Activated T-helper 1 cell treated with anti-CD3 and anti-CD28 coated beads, Interleukin-2, amount 50 U/mL, for 16 hours (primary cell): ENCODE data around the gene CD40LG.

Experiments
- DNase-seq, 2 donors: peaks; one replicate each; pipeline ENCODE4 v3.0.0-alpha.2; 2020; ENCODE audit warnings: low read depth in 1 of 2, low spot score in 1 of 2

The CD40LG gene

GRCh38 chrX:136650811-136651210, 2.9 kb downstream of the CD40LG start:
- no peak for DNase-seq

DNA sequence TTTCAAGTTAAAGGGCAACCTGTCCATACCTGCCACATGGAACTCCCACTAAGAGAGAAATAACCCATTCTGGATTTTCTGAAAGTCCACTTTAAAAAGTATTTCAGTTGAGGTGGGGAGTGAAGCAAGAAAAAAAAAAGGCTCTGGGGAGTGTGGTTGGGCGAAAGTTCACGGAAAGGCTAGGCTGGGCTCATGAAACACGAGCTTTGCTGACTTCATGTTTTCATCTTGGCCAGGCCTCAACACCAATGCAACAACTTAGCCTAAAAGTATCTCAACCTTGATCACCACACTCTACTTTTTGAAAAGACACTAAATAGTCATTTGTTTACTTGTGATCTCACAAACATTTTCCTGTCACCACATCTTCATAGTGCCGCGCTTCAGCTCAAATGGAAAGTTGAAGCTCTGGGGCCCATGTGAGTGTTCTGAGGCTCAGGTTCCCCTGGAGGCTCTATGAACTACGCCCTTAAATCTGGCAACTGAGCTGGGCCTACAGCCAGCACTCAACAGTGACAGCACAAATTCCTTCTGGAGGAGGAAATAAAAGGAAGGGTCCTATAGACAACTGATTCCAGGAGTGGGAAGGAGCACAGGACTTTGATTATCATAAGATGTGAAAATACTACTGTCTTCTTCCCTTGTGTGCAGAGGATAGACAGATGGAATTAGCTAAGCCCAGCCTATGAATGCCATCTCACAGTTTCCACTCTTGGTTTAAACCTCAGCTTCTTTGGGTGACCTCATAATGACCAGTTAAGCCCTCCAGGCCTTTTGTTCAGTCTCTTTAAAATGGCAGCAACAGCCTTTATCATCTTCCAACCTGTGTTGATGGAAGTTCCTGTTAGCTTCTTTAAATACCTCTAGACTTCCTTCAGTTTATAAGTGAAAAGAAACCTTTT, 5.1 kb downstream of the CD40LG start:
- no peak for DNase-seq

- no peak for DNase-seq
Observed at GRCh38 chrX:136656361-136656964, 8.5 kb downstream of the CD40LG start.

DNA sequence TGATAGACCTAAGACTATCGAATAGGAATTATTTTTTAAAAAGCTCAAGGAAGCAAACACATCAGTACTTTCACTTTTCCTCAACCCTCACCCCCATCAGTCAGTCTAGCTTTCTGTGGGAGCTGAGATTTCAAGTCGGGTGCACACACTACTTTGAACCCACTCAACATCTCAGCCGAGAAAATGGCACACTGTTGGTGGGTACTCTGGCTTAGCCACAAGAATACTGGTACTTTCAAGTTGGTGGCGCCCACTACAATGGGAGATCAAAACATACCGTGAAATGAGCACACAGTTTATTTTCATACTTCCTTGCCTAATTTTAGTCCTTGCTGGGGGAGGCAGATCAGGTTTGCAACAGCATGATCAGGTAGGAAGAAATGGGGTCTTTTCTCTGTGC, 10.2 kb downstream of the CD40LG start:
- DNase-seq: no peak

DNA sequence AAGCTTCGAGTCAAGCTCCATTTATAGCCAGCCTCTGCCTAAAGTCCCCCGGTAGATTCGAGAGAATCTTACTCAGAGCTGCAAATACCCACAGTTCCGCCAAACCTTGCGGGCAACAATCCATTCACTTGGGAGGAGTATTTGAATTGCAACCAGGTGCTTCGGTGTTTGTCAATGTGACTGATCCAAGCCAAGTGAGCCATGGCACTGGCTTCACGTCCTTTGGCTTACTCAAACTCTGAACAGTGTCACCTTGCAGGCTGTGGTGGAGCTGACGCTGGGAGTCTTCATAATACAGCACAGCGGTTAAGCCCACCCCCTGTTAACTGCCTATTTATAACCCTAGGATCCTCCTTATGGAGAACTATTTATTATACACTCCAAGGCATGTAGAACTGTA, 11.2 kb downstream of the CD40LG start:
- no peak for DNase-seq

DNA sequence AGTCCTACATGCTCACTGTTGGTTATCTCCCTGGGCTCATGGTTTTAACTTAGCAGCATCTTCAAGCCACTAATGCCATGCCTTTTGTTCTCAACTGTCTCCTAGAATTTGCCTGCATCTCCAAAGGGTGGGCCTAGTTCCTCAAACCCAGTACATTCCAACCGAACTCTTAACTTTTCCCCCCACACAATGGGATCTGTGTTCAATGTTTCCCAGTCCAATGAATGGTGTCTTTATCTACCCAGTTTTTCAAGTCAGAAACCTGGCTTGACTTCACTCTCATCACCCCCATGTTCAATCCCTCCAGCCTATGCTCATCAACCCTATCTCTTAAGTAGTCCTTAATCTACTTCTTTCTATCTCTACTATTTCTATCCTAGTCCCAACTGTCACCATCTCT, 12.9 kb downstream of the CD40LG start:
- no peak for DNase-seq

DNA sequence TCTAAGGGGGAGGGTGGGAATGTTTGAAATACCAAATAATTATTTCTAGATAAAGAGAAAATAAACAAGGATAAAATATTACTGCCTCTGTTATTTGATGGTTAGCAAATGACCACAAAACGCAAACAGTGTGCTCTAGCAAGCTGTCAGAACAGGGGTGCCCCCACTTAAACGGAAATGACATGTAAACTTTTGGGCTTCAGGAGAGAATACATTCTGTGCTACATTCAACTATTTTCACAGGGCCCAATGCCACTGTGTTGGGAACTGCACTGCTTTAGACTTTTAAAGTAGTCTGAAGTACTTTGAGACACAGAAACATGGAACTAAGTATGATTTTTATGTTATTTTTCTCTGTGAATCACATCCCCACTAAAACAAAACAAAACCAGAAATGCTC, 14.1 kb downstream of the CD40LG start:
- DNase-seq: no peak

DNA sequence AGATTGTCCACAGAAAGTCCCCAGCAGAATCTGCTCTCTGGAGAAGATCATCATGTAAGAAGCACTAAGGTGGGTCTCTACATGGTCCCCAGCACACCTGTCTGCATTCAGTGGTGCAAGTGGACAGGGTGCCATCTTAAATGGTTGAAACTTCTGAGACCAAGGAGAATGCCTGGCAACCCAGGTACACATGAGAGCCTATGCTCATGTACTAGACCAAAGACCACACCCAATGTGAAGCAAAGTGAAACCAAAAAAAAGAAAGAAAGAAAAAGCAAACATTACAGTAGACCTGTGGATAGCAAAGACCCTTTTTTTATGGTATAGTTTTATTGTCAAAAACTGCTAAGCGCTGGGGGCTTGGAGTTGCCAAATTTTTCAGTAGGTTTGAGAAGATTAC, 15.0 kb downstream of the CD40LG start:
- no peak for DNase-seq

DNA sequence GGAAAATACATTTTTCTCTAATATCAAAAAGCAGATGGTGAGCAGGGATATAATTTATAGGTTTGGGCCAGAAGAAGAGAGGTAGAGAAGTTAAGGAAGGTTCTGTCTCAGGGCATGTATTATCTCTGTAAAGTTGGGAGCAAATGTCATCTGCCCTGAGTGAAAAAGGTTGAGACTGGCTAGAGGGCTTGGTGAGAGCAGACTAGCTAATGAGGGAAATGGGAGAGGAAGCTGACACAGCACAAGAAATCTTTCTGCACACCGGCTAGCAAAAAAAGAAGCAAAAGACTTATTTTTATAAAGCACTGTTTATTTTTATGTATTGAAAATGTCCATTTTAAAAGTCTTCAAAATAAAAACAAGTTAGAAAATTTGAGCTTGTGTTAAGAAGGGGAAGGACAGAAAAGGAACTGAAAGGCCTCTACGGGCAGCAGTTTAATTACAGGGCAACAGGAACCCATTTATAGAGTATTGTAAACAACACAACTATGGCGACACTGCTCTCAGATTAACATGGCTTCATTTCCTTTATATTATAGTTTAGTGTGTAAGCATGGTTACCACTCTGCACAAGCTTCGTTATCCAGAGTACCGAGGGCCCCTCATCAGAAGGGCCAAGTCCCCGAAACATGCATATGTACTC, 17.4 kb downstream of the CD40LG start:
- DNase-seq: no peak

DNA sequence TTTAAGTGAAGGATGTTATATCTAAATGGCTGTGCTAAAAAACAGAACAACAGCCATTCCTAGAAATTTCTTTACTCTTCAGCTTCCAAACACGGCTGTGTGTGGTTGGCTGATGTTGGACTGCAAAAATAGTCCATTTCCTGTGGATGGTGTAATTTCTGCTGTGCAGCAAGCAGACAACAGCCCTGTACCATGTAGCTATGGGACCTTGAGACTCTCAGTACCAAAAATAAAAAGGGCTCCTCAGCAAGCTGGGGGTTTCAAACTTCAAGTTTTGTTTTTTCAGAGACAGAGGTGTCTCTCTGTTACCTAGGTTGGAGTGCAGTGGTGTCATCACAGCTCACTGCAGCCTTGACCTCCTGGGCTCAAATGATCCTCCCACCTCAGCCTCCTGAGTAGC, 18.1 kb downstream of the CD40LG start:
- no peak for DNase-seq

DNA sequence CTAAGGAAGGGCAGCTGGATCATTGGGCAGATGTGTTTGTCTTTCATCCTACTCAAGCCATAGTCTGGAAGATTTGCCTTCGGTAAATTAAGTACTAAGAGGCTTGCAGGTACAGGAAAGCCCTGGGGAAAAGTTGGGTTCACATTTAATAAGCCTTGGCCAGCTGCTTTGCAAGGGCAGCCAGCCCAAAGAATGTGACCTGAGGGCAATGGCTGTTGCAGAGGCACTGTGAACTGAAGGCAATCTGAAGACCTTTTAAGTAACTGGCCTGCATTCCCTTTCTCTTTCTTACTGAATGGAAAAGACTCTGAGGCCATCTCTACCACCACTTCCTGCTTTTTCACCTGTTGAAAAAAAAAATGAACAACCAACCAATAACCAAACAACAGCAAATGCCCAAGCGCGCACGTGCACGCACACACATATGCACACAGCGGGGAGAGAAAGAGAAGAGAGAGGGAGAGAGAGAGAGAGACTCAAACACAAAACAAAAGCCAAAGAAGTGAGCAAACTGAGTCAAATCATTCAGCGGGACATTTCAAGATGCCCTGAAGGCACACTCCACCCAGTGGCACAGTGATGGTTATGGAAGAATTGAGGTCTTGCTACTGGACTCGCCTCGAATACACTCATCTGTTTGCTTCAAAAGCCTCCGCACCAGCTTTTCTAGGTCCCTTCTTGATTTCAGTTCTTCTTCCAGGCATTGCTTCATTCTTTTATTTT, 19.6 kb downstream of the CD40LG start:
- no peak for DNase-seq

GRCh38 chrX:136671006-136671610, 23.1 kb downstream of the CD40LG start:
- DNase-seq: no peak

GRCh38 chrX:136674270-136674985, 26.5 kb downstream of the CD40LG start:
- DNase-seq: no peak

DNA sequence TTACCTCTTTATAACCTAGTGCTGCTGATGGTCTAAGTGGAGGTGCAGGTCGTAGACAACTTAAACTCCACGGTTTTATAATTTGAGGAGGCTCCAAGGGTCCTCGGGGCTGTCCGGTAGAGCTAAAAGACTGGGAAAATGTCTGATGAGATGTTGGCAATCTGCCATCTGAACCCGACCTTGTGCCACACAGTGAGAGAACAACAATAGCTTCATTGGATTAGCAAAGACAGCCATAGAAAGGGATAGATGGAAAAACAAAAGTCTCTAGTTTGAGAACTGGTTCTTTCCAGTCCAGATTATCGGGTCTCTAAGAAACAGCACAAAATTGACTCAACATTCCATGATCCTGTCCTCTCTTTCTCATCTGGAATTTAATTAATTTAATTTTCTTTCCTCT, 31.6 kb downstream of the CD40LG start:
- no peak for DNase-seq

DNA sequence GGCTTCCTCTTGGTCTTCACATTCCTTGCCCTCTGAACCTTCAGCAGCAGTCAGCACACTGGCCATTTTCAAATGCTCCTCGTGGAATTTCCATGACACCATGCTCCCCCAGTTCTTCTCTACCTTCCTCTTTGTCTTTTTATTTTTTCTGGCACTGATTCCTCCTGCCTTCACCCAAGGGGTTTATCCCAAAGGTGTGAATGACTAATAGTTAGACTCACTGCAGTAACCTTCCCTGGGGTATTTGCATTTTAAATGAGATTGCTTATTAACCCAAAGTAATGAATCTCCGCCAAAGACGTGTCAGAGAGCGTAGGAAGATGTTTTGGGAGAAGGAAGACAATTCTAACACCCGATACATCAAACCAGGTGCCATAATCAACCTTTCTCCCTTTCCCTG, 36.2 kb downstream of the CD40LG start:
- DNase-seq: no peak

DNA sequence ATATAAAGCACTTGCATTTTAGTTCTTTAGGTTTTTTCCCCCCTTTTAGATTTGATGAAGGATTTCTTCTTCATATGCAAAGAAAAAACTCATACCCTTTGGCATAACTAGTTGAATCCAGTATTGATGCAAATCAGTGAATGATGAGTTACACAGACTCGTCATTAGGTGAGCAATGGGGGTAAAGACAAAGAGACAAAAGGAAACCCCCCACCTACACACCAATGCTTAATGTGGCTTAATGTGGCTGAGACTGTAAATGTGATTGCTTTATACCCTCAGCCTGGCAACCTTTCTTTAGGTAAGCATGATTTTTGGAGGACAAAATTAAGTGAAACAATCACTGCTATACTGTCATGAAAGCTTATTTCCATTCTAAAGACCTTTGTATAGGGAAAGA, 39.5 kb downstream of the CD40LG start:
- no peak for DNase-seq

- no peak for DNase-seq
Observed at GRCh38 chrX:136689436-136689835, 41.5 kb downstream of the CD40LG start.

- no peak for DNase-seq
Observed at GRCh38 chrX:136691028-136691809, 43.3 kb downstream of the CD40LG start.

GRCh38 chrX:136692271-136692670, 44.3 kb downstream of the CD40LG start:
- DNase-seq: no peak
